HepG2 (cell line): ENCODE measurements around the gene ANXA11. TPM values are rescaled to one million over a fixed set of nuclear protein-coding genes. Genes with fewer than 3 reads are reported as not detected.

ENCODE experiments used
- ATAC-seq: fragments of 200-7000 bp; cut with Tn5 transposase; 3 replicates; pipeline ENCODE4 v1.9.1; 2020; ENCODE audit warnings: mild to moderate bottlenecking, moderate library complexity
- BruUV-seq: library from RNA; stranded (reverse); fragments of 400-500 nt; replicated peaks from 2 replicates; lab custom pipeline; 2021; lab: Mats Ljungman, UMichigan
- CTCF ChIA-PET: fragments of 300-600 bp; formaldehyde crosslinking; extraction: SDS; loops from one replicate; lab custom pipeline; 2021; ENCODE audit warnings: low total read pairs, inconsistent platforms, low intra/inter-chr PET ratio; lab: Yijun Ruan, JAX
- POLR2A ChIA-PET: fragments of 350-600 bp; sonication (Branson Sonifier 250); formaldehyde crosslinking; loops from one replicate; lab custom pipeline; 2020; ENCODE audit warnings: antibody characterized with exemption, inconsistent platforms; lab: Yijun Ruan, JAX
- DNase-seq: peaks from one replicate; pipeline ENCODE4 v3.0.0-alpha.2; 2015; ENCODE audit warnings: low spot score
- FAIRE-seq: peaks from 3 replicates; lab custom pipeline; 2011; peaks lifted over from hg19 to GRCh38; lab: Jason Lieb, UNC
- H2AFZ ChIP-seq: one replicate; pipeline ENCODE4 v1.6.1; 2011; ENCODE audit warnings: low read length, inconsistent platforms
- H3K27ac ChIP-seq: fragments of 300-600 bp; 3 replicates; pipeline ENCODE4 v1.8.0; 2011; ENCODE audit warnings: mixed run types, mild to moderate bottlenecking, mixed read lengths, low read length, inconsistent platforms; ENCODE audit not compliant: insufficient read depth; ENCODE audit errors: extremely low read length
- H3K27me3 ChIP-seq, 2 experiments: fragments of 200-600 bp in 1 of 2; 2 replicates in 1 of 2; 3 replicates in 1 of 2; pipeline versions ENCODE4 v1.6.0 to v1.8.0; 2011; ENCODE audit warnings: low read length in 2 of 2, mild to moderate bottlenecking in 2 of 2, moderate library complexity in 2 of 2, inconsistent platforms in 1 of 2; ENCODE audit not compliant: insufficient read depth in 2 of 2, control insufficient read depth in 1 of 2
- H3K36me3 ChIP-seq, 2 experiments: fragments of 200-600 bp in 1 of 2; replicated peaks in 1 of 2; 2 replicates in 1 of 2; 3 replicates in 1 of 2; pipeline versions ENCODE4 v1.5.1 to v1.8.0; 2011; ENCODE audit warnings: low read length in 2 of 2, inconsistent platforms in 1 of 2; ENCODE audit not compliant: insufficient read depth in 2 of 2, control insufficient read depth in 1 of 2
- H3K4me1 ChIP-seq: 2 replicates; pipeline ENCODE4 v1.5.1; 2012; ENCODE audit warnings: low read length, inconsistent platforms; ENCODE audit not compliant: insufficient read depth
- H3K4me2 ChIP-seq: 2 replicates; pipeline ENCODE4 v1.6.0; 2011; ENCODE audit warnings: low read depth, low read length, inconsistent platforms
- H3K4me3 ChIP-seq, 3 experiments: fragments of 200-600 bp in 1 of 3; sonication (generic), shearing (Covaris generic) in 1 of 3; replicated peaks in 1 of 3; 2 replicates each; pipeline ENCODE4 v1.5.1; 2011 to 2016; ENCODE audit warnings: low read length in 3 of 3, inconsistent platforms in 2 of 3, low read depth in 2 of 3, mild to moderate bottlenecking in 2 of 3, control low read depth in 1 of 3, mixed read lengths in 1 of 3; ENCODE audit not compliant: insufficient read depth in 1 of 3
- H3K79me2 ChIP-seq: one replicate; pipeline ENCODE4 v1.6.1; 2011; ENCODE audit warnings: low read length, inconsistent platforms; ENCODE audit not compliant: insufficient read depth
- H3K9ac ChIP-seq: 2 replicates; pipeline ENCODE4 v1.6.0; 2011; ENCODE audit warnings: mild to moderate bottlenecking, low read depth, low read length, inconsistent platforms; ENCODE audit not compliant: insufficient read depth
- H3K9me3 ChIP-seq: 2 replicates; pipeline ENCODE4 v1.5.1; 2012; ENCODE audit warnings: mild to moderate bottlenecking, low read length
- H4K20me1 ChIP-seq: 2 replicates; pipeline ENCODE4 v1.6.0; 2011; ENCODE audit warnings: inconsistent platforms, mild to moderate bottlenecking, low read length, moderate library complexity; ENCODE audit not compliant: insufficient read depth
- GATAD2A ChIP-seq: IDR thresholded peaks from 2 replicates; pipeline ENCODE4 v1.6.1; 2016
- NCOA2 ChIP-seq: sonication (generic); formaldehyde crosslinking; IDR thresholded peaks from 2 replicates; pipeline ENCODE4 v1.8.0; 2022; ENCODE audit warnings: inconsistent platforms
- NFE2L2 ChIP-seq: fragments of 150-350 bp; IDR thresholded peaks from 2 replicates; pipeline ENCODE4 v1.6.1; 2014; ENCODE audit warnings: low read length
- ZMYM3 ChIP-seq: sonication (generic); formaldehyde crosslinking; IDR thresholded peaks from 2 replicates; pipeline ENCODE4 v1.5.1; 2020; ENCODE audit warnings: mild to moderate bottlenecking, missing genetic modification reagents
- ZNF263 ChIP-seq: sonication (generic); formaldehyde crosslinking; IDR thresholded peaks from 2 replicates; pipeline ENCODE4 v1.4.0; 2020; ENCODE audit warnings: missing genetic modification reagents
- ZNF850 ChIP-seq: sonication (generic); formaldehyde crosslinking; conservative IDR thresholded peaks from 2 replicates; pipeline ENCODE4 v1.9.0; 2021; ENCODE audit warnings: mild to moderate bottlenecking, missing genetic modification reagents
- ZSCAN31 ChIP-seq: sonication (generic); formaldehyde crosslinking; IDR thresholded peaks from 2 replicates; pipeline ENCODE4 v1.5.0; 2020; ENCODE audit warnings: low read depth, mild to moderate bottlenecking, missing genetic modification reagents
- WGBS: methylation state at CpG from one replicate; pipeline ENCODE4 v1.1.6; 2017; ENCODE audit warnings: low lambda C conversion rate; 5-methylcytosine and 5-hydroxymethylcytosine counted together
- in situ Hi-C: cut with HindIII; loops from 2 replicates; pipeline ENCODE4 v1.10.0; 2017; ENCODE audit warnings: low pct_unique_long_range_greater_than_20kb; ENCODE audit not compliant: extremely low pct_ligation_motif_present
- intact Hi-C: fragments of 100-400 bp; cut with micrococcal nuclease; formaldehyde crosslinking; loops from one replicate; pipeline ENCODE4 v1.10.0; 2022; ENCODE audit not compliant: unreplicated experiment
- polyA plus RNA-seq, 8 experiments: library from polyadenylated mRNA; depleted of rRNA in 3 of 8; stranded (reverse) in 7 of 8; unstranded in 1 of 8; fragments of >200 nt; fragmentation: Illumina TruSeq in 4 of 8; extraction: Trizol in 4 of 8; gene quantifications; 2 replicates each; pipeline versions ENCODE4 v1.2.1 to v1.2.3, GENCODE V29; 2011 to 2016; ENCODE audit warnings: low read depth in 4 of 8, missing spikeins in 1 of 8, mixed read lengths in 1 of 8; ENCODE audit not compliant: insufficient read depth in 1 of 8
- total RNA-seq, 5 experiments: library from RNA; depleted of rRNA; stranded (reverse); fragments of >200 nt; fragmentation: Illumina TruSeq; extraction: Trizol; gene quantifications; 2 replicates each; pipeline ENCODE4 v1.2.3, GENCODE V29; 2016; ENCODE audit warnings: low read depth in 1 of 5
- TF ChIP-seq, protein P1 (sequence below): sonication (generic); formaldehyde crosslinking; IDR thresholded peaks from 2 replicates; pipeline ENCODE4 v1.8.0; 2022; ENCODE audit warnings: missing genetic modification reagents, mild to moderate bottlenecking, inconsistent platforms, borderline replicate concordance

ANXA11 gene
- total and polyA plus RNA-seq, 2 of the 13 experiments (the other 11 are each of a cell fraction or from before 2014, with no cell fraction given) = 30.6 to 51.5 TPM

DNA sequence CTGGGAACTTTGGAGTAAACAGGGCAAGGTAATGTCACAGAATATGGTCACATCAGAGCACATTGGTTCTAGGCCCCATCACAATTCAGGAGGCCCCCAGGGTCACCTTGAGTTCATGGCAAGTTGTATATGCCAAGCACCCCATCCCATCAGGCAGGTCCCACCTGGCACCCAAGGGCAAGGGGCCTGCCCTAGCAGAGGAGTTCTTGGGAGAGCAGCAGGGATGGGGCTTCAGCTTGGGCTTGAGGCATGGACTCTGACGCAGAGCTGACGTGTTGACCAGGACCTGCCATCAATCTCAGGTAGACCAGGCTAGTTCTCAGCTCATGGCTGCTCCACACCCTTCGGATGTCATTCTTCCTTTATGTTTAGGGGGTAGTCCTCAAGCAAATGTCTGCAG, 51.9 kb downstream of the ANXA11 start (continued):
- TF ChIP-seq, protein P1, sequence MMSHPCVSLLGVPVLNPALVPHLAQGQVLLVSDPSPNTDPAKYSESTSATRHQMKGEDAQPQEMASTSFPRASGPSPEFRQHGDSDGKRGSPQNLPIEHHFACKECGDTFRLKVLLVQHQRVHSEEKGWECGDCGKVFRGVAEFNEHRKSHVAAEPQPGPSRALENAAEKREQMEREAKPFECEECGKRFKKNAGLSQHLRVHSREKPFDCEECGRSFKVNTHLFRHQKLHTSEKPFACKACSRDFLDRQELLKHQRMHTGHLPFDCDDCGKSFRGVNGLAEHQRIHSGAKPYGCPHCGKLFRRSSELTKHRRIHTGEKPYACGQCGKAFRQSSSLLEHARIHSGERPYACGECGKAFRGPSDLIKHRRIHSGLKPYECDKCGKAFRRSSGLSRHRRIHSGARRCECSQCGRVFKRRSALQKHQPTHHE (CRISPR knock-in tag) = no peak
- TF ChIP-seq ZNF850 (CRISPR knock-in tag) (no peak), GATAD2A (CRISPR knock-in tag) (no peak), ZMYM3 (no peak)

DNA sequence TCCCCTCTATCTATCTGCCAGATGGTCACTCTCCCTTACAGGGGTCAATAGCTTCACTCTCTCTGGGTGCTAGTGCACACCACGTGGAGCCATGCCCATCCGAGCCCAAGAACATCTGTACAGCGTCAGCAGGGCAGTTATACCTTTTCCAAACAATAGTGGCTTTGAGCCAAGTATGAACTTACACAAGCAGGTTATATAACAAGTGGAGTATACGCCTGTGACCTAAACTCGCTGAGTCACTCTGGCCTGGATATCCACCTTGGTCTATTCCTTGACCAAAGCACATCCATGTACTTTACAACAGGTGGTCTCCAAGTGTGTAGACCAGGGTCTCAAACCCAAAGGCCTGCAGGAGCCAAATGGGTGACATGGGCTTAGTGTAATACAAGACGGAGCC, 52.5 kb downstream of the ANXA11 start:
- no peak for DNase-seq
- CTCF ChIA-PET = no interaction called here
- intact Hi-C loops = no loop called here
- no peak overlapping the region for H3K9ac ChIP-seq
- FAIRE-seq = no peak
- no peaks in the 10 kb centered on the region for H3K9me3 ChIP-seq
- H3K36me3 ChIP-seq = peaks cover 6 to 15% of the 10 kb centered on the region in 2 experiments; a peak in 4 of 5 replicates
- in situ Hi-C loops = no loop called here
- WGBS = 90% methylated on average over 6 of the region's 6 CpGs
- H3K27me3 ChIP-seq = no peaks in the 10 kb centered on the region
- POLR2A ChIA-PET = no interaction called here
- no peaks in the 10 kb centered on the region for H3K79me2 ChIP-seq
- H4K20me1 ChIP-seq = no peaks in the 10 kb centered on the region
- TF ChIP-seq ZSCAN31 = peak; percentile 100
- TF ChIP-seq NFE2L2 = peak; percentile 75; the same call in 1 of the 2 replicates
- TF ChIP-seq ZNF263 (CRISPR knock-in tag) = no peak
- TF ChIP-seq NCOA2 (CRISPR knock-in tag) = no peak
- BruUV-seq = no TSS peak
- ATAC-seq = no peak; the same call in 2 of the 3 replicates
- no peak overlapping the region for H2AFZ ChIP-seq
- no peak overlapping the region for H3K27ac ChIP-seq
- H3K4me3 ChIP-seq = no peak overlapping the region
- H3K4me1 ChIP-seq = no peaks in the 10 kb centered on the region
- H3K4me2 ChIP-seq = no peak overlapping the region
